ENCODE measurements around the gene CCT7.
"Not testable (repeated sequence)": the region's sequence is repeated elsewhere in the genome, so short reads cannot be mapped to it uniquely, and the experiment has no call there.

The CCT7 gene

DNA sequence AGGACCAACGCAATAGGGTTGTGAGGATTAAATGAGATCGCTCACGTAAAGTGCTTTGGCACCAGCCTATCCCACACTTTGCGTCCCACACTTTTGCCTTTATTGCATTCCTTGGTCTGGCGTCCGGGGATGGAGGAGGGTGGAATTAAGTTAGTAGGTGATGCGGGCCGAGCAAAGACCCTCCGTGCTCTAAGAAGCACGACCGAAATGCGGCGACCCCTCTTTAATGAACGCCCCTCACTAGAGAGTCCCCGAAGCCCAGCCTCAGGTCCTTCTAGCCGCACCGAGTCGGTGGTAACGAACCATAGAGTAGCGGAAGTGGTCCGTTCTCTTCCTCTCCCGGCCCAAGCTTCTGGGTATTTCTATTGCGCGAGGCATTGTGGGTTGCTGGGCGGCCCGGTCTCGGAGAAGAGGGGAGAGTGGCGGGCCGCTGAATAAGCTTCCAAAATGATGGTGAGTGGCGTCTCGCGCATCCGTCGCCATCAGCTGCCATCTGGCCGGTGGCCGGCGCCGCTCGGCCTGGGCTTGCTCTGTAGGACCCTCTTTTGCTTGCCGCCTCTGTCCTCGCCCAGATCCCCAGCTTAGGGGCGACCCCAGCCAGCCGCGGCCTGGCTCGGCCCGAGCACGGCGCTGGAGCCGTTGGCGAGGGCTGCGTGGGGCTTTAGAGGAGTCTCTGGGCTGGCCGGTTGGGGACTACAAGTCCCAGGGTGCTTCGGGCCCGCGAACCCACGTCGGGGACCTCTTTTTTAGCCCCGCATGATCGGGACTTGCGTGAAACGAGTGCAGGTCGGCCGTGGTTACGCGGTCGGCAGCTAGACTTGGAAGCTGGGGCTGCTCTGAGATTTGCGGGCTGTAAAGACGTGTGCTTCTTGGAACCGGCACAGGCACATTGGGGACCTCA lies at the start of gene CCT7:
CCT7 (plus strand) TSS at position 377 of the 901 bp plus-strand sequence; CDS start at position 448, 71 bp downstream.
- Histone ChIP-seq H3K4me1 (ENCODE audit: low read length) (peaks cover 18% of the 10 kb centered on the region), H3K9me3 (ENCODE audit: insufficient read depth, low read length) (no peaks in the 10 kb centered on the region), H3K79me2 (ENCODE audit: low read length) (peaks cover 52% of the 10 kb centered on the region), H3K27ac (ENCODE audit: low read length) (peak within 1 kb of the TSS; percentile 74), H3K4me2 (ENCODE audit: low read length) (peak within 1 kb of the TSS; percentile 97), H3K9ac (ENCODE audit: low read length) (peak within 1 kb of the TSS; percentile 97), H2AFZ (ENCODE audit: low read depth, low read length) (peak within 1 kb of the TSS; percentile 98), H3K27me3 (ENCODE audit: low read depth, low read length) (no peaks in the 10 kb centered on the region), H3K4me3 (ENCODE audit: low read length) (peak within 1 kb of the TSS; percentile 99), H3K36me3 (replicated peaks; ENCODE audit: low read depth, low read length) (peaks cover 16% of the 10 kb centered on the region), H4K20me1 (ENCODE audit: insufficient read depth, low read length) (peaks cover 44% of the 10 kb centered on the region)
- TF ChIP-seq EZH2phosphoT487 (IDR thresholded peaks at IDR 0.05; ENCODE audit: low read depth) = no peak
- TF ChIP-seq, protein P1, sequence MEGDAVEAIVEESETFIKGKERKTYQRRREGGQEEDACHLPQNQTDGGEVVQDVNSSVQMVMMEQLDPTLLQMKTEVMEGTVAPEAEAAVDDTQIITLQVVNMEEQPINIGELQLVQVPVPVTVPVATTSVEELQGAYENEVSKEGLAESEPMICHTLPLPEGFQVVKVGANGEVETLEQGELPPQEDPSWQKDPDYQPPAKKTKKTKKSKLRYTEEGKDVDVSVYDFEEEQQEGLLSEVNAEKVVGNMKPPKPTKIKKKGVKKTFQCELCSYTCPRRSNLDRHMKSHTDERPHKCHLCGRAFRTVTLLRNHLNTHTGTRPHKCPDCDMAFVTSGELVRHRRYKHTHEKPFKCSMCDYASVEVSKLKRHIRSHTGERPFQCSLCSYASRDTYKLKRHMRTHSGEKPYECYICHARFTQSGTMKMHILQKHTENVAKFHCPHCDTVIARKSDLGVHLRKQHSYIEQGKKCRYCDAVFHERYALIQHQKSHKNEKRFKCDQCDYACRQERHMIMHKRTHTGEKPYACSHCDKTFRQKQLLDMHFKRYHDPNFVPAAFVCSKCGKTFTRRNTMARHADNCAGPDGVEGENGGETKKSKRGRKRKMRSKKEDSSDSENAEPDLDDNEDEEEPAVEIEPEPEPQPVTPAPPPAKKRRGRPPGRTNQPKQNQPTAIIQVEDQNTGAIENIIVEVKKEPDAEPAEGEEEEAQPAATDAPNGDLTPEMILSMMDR (IDR thresholded peaks at IDR 0.05; ENCODE audit: low read depth, low read length) = no peak

DNA sequence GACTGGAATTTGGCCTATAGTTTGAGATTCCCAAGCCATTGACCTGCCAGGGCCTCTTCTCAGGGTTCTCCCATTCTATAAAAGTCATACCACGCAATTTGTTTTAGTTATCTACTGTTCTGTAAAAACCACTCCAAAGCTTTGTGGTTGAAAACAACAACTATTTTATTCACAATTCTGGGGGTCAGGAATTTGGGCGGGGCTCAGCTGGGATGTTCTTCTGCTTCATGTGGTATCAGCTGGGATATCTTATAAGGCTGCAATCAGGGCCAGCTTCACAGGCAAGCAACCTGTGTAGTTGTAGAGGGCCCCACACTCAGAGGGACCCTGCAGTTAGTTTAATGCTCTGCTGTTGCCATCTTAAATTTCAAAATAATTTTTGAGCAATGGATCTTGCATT lies 48.1 kb upstream of the CCT7 start:
- H3K4me2 ChIP-seq (ENCODE audit: low read length) = no peak overlapping the region
- H3K4me3 ChIP-seq (ENCODE audit: low read length) = no peak overlapping the region
- no peak overlapping the region for H3K27ac ChIP-seq (ENCODE audit: low read length)
- TF ChIP-seq EZH2phosphoT487 (IDR thresholded peaks at IDR 0.05; ENCODE audit: low read depth) = no peak
- TF ChIP-seq, protein P1 (IDR thresholded peaks at IDR 0.05; ENCODE audit: low read depth, low read length) = no peak
- H3K4me1 ChIP-seq (ENCODE audit: low read length) = no peaks in the 10 kb centered on the region
- H3K36me3 ChIP-seq (replicated peaks; ENCODE audit: low read depth, low read length) = no peaks in the 10 kb centered on the region
- H2AFZ ChIP-seq (ENCODE audit: low read depth, low read length) = no peak overlapping the region
- no peaks in the 10 kb centered on the region for H4K20me1 ChIP-seq (ENCODE audit: insufficient read depth, low read length)
- H3K9me3 ChIP-seq (ENCODE audit: insufficient read depth, low read length) = no peaks in the 10 kb centered on the region
- H3K9ac ChIP-seq (ENCODE audit: low read length) = no peak overlapping the region
- no peaks in the 10 kb centered on the region for H3K79me2 ChIP-seq (ENCODE audit: low read length)
- peaks cover 5% of the 10 kb centered on the region; the same call in 1 of the 2 replicates for H3K27me3 ChIP-seq (ENCODE audit: low read depth, low read length)

DNA sequence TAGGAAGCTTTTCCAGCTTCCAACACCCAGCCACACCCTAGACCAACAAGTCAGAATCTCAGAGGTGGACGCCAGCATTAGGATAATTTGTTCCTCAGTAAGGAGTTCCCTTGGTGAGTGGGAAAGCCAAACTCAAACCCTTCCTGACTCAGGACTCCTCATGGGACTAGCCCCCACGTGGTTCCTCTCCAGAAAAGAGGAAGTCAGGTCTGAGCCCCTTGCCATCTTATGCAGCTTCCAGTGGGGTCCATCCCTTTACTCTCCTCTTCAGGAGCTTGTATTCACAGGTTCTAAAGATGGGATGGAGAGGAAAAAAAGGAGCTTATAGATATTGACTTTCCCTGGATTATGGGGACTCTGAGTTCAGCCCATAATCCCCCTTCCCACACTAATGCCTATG lies 46.6 kb upstream of the CCT7 start:
- no peak overlapping the region for H2AFZ ChIP-seq (ENCODE audit: low read depth, low read length)
- TF ChIP-seq, protein P1 (IDR thresholded peaks at IDR 0.05; ENCODE audit: low read depth, low read length) = no peak
- no peak for TF ChIP-seq EZH2phosphoT487 (IDR thresholded peaks at IDR 0.05; ENCODE audit: low read depth)
- H4K20me1 ChIP-seq (ENCODE audit: insufficient read depth, low read length) = no peaks in the 10 kb centered on the region
- H3K9me3 ChIP-seq (ENCODE audit: insufficient read depth, low read length) = no peaks in the 10 kb centered on the region
- H3K27me3 ChIP-seq (ENCODE audit: low read depth, low read length) = peaks cover 5% of the 10 kb centered on the region; the same call in 1 of the 2 replicates
- no peak overlapping the region for H3K9ac ChIP-seq (ENCODE audit: low read length)
- no peak overlapping the region for H3K4me2 ChIP-seq (ENCODE audit: low read length)
- no peaks in the 10 kb centered on the region for H3K79me2 ChIP-seq (ENCODE audit: low read length)
- no peaks in the 10 kb centered on the region for H3K36me3 ChIP-seq (replicated peaks; ENCODE audit: low read depth, low read length)
- no peaks in the 10 kb centered on the region for H3K4me1 ChIP-seq (ENCODE audit: low read length)
- H3K27ac ChIP-seq (ENCODE audit: low read length) = no peak overlapping the region
- H3K4me3 ChIP-seq (ENCODE audit: low read length) = no peak overlapping the region

DNA sequence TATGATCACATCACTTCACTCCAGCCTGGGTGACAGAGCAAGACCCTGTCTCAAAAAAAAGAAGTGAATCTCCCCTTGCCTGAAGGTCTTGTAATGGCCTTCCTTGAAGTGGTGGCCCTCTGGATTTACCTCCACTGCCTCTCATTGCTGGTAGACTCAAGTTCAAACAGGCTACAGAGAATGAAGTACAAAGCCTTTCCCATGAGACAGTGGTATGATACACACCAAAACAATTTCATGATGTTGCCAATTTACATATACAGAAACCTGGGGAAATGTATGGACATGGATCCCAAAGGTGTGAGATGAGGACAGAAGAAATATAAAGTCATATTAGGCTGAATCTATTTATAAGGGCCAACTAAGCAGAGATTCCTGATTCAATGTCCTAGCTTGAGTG lies 36.5 kb upstream of the CCT7 start:
- peaks cover 10% of the 10 kb centered on the region; the same call in 1 of the 2 replicates for H3K27me3 ChIP-seq (ENCODE audit: low read depth, low read length)
- TF ChIP-seq, protein P1 (IDR thresholded peaks at IDR 0.05; ENCODE audit: low read depth, low read length) = no peak
- no peak for TF ChIP-seq EZH2phosphoT487 (IDR thresholded peaks at IDR 0.05; ENCODE audit: low read depth)
- H3K4me3 ChIP-seq (ENCODE audit: low read length) = no peak overlapping the region

DNA sequence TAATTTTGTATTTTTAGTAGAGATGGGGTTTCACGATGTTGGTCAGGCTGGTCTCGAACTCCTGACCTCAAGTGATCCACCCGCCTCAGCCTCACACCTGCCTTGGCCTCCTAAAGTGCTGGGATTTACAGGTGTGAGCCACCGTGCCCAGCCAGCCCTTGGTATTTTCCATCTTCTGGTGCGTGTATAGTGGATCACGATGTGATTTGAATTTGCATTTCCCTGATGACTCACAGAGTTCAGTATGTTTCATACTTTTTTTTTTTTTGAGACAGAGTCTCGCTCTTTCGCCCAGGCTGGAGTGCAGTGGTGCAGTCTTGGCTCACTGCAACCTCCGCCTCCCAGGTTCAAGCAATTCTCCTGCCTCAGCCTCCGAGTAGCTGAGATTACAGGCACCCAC lies 33.8 kb upstream of the CCT7 start:
- H3K36me3 ChIP-seq (replicated peaks; ENCODE audit: low read depth, low read length); H3K9ac ChIP-seq (ENCODE audit: low read length); H3K4me2 ChIP-seq (ENCODE audit: low read length); H3K9me3 ChIP-seq (ENCODE audit: insufficient read depth, low read length); H3K79me2 ChIP-seq (ENCODE audit: low read length); H3K4me3 ChIP-seq (ENCODE audit: low read length); H3K27ac ChIP-seq (ENCODE audit: low read length); H2AFZ ChIP-seq (ENCODE audit: low read depth, low read length); H3K4me1 ChIP-seq (ENCODE audit: low read length); H4K20me1 ChIP-seq (ENCODE audit: insufficient read depth, low read length): not testable (repeated sequence)
- peaks cover 10% of the 10 kb centered on the region; the same call in 1 of the 2 replicates for H3K27me3 ChIP-seq (ENCODE audit: low read depth, low read length)

More for the DNA sequence above, 36.5 kb upstream of the CCT7 start:
- Histone ChIP-seq H3K9me3 (ENCODE audit: insufficient read depth, low read length) (no peaks in the 10 kb centered on the region), H3K79me2 (ENCODE audit: low read length) (no peaks in the 10 kb centered on the region), H3K9ac (ENCODE audit: low read length) (no peak overlapping the region), H3K27ac (ENCODE audit: low read length) (no peak overlapping the region), H4K20me1 (ENCODE audit: insufficient read depth, low read length) (no peaks in the 10 kb centered on the region), H3K4me1 (ENCODE audit: low read length) (no peaks in the 10 kb centered on the region), H2AFZ (ENCODE audit: low read depth, low read length) (no peak overlapping the region), H3K4me2 (ENCODE audit: low read length) (no peak overlapping the region), H3K36me3 (replicated peaks; ENCODE audit: low read depth, low read length) (no peaks in the 10 kb centered on the region)
